T-cell (primary cell): ENCODE data around the gene DPP6. TPM values are rescaled to one million over a fixed set of nuclear protein-coding genes. Genes with fewer than 3 reads are reported as not detected.

Experiments used
- ATAC-seq, 4 experiments: fragments of 200-7000 bp in 3 of 4; fragments of 150-1000 bp in 1 of 4; cut with Tn5 transposase; replicated peaks in 1 of 4; 1 replicate in 3 of 4; 2 replicates in 1 of 4; pipeline ENCODE4 v1.10.0; 2021; ENCODE audit warnings: moderate library complexity in 3 of 4, mild to moderate bottlenecking in 2 of 4, moderate number of reproducible peaks in 1 of 4
- CTCF ChIA-PET, 2 donors: fragments of 300-600 bp; sonication (Branson Sonifier 250); formaldehyde crosslinking; loops; one replicate each; lab custom pipeline; 2022; ENCODE audit warnings: antibody characterized with exemption in 2 of 2; lab: Charles Lee
- POLR2A ChIA-PET, 2 donors: fragments of 300-600 bp; sonication (Branson Sonifier 250); formaldehyde crosslinking; loops; one replicate each; lab custom pipeline; 2022; ENCODE audit warnings: antibody characterized with exemption in 2 of 2; lab: Charles Lee
- DNase-seq, 35 experiments: peaks; one replicate each; pipeline versions ENCODE4 v3.0.0 to v3.0.0-alpha.2; 2013 to 2023
- H3K27ac ChIP-seq: one replicate; pipeline ENCODE4 v1.5.1; 2013; ENCODE audit warnings: low read length
- H3K27me3 ChIP-seq, 2 experiments: replicated peaks in 1 of 2; 1 replicate in 1 of 2; 2 replicates in 1 of 2; pipeline versions ENCODE4 v1.6.1 to v1.7.0; 2013; ENCODE audit warnings: low read length in 1 of 2, mixed read lengths in 1 of 2; ENCODE audit not compliant: control insufficient read depth in 2 of 2, insufficient read depth in 2 of 2; ENCODE audit errors: extremely low read depth in 1 of 2
- H3K36me3 ChIP-seq, 2 donors: 1 replicate in 1 of 2; 2 replicates in 1 of 2; pipeline versions ENCODE4 v1.6.1 to v1.7.0; 2013; ENCODE audit warnings: low read length in 1 of 2; ENCODE audit not compliant: control insufficient read depth in 2 of 2, insufficient read depth in 1 of 2; ENCODE audit errors: extremely low read depth in 1 of 2
- H3K4me1 ChIP-seq, 2 experiments: 1 replicate in 1 of 2; 2 replicates in 1 of 2; pipeline versions ENCODE4 v1.6.1 to v1.7.0; 2013; ENCODE audit warnings: low read length in 2 of 2, mixed read lengths in 1 of 2; ENCODE audit not compliant: insufficient read depth in 2 of 2, control insufficient read depth in 1 of 2; ENCODE audit errors: extremely low read depth in 1 of 2
- H3K4me3 ChIP-seq, 2 donors: 1 replicate in 1 of 2; 2 replicates in 1 of 2; pipeline versions ENCODE4 v1.5.1 to v1.7.0; 2013; ENCODE audit warnings: mild to moderate bottlenecking in 2 of 2, low read length in 1 of 2, moderate library complexity in 1 of 2; ENCODE audit not compliant: control insufficient read depth in 1 of 2; ENCODE audit errors: extremely low read depth in 1 of 2
- H3K9me3 ChIP-seq: 2 replicates; pipeline ENCODE4 v1.7.0; 2013
- H3K27ac Mint-ChIP-seq, 2 donors: one replicate each; pipeline ENCODE4 v1.8.0; 2020 to 2021; ENCODE audit warnings: mild to moderate bottlenecking in 2 of 2, mixed read lengths in 2 of 2
- H3K27me3 Mint-ChIP-seq, 2 donors: one replicate each; pipeline ENCODE4 v1.8.0; 2021 to 2022; ENCODE audit warnings: mixed read lengths in 2 of 2
- H3K36me3 Mint-ChIP-seq: one replicate; pipeline ENCODE4 v1.8.0; 2021; ENCODE audit warnings: mixed read lengths
- H3K4me1 Mint-ChIP-seq, 3 donors: one replicate each; pipeline ENCODE4 v1.8.0; 2020 to 2022; ENCODE audit warnings: mixed read lengths in 3 of 3, mild to moderate bottlenecking in 1 of 3
- H3K4me3 Mint-ChIP-seq, 3 donors: one replicate each; pipeline ENCODE4 v1.8.0; 2020 to 2022; ENCODE audit warnings: mild to moderate bottlenecking in 3 of 3, mixed read lengths in 3 of 3, moderate library complexity in 3 of 3
- H3K9me3 Mint-ChIP-seq, 3 donors: one replicate each; pipeline ENCODE4 v1.8.0; 2020 to 2022; ENCODE audit warnings: mixed read lengths in 3 of 3
- WGBS: methylation state at CpG from one replicate; pipeline ENCODE4 v1.1.5; 2013; ENCODE audit warnings: missing lambda C conversion rate; ENCODE audit not compliant: insufficient coverage; 5-methylcytosine and 5-hydroxymethylcytosine counted together
- total RNA-seq, 35 experiments: library from RNA in 6 of 35; stranded (reverse) in 6 of 35; fragments of 120-200 nt in 1 of 35; gene quantifications; one replicate each; pipeline versions ENCODE4 v1.2.1 to v1.2.4 and lab custom pipeline; 2013 to 2026

DPP6 gene
- total RNA-seq, 5 donors from 2014 or later (not counting 1 experiment from before 2014, with no cell fraction given): not detected

GRCh38 chr7:154259396-154259795 is 207.2 kb downstream of the DPP6 start:
- Mint-ChIP-seq H3K27me3 (no peaks in the 10 kb centered on the region), H3K4me1 (no peaks in the 10 kb centered on the region), H3K27ac (no peak overlapping the region), H3K4me3 (no peak overlapping the region), H3K36me3 (no peaks in the 10 kb centered on the region), H3K9me3 (peaks cover 7 to 17% (median 12%) of the 10 kb centered on the region in 3 donors)
- H3K9me3 ChIP-seq: no peaks in the 10 kb centered on the region
- H3K36me3 ChIP-seq: no peaks in the 10 kb centered on the region
- no peak overlapping the region for H3K4me3 ChIP-seq
- POLR2A ChIA-PET: no interaction called here
- ATAC-seq (no peak), DNase-seq (no peak)
- H3K27ac ChIP-seq: no peak overlapping the region
- no peaks in the 10 kb centered on the region for H3K4me1 ChIP-seq
- 52% methylated on average over 2 of the region's 3 CpGs for WGBS
- CTCF ChIA-PET: no interaction called here
- no peaks in the 10 kb centered on the region for H3K27me3 ChIP-seq

DNA sequence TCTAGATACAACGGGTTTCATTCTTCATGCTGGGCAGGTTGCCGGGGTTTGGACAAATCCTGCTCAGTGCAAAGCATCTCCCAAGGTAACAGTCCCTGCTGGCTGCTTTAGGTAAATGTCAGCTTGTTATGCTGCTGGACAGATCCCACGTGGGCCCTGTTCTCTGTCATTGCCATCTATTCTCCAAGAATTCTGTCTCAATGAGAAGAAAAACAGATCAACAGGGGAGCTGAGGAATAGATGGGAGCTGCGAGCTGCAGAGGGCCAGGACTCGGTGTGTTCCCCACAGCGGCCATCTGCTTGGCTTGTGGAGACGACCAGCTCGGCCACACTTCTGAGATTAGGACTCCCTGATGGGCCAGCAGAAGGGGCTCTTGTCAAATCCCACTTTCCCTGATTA is 235.2 kb downstream of the DPP6 start:
- no peaks in the 10 kb centered on the region for H3K36me3 Mint-ChIP-seq
- no peak for ATAC-seq

DNA sequence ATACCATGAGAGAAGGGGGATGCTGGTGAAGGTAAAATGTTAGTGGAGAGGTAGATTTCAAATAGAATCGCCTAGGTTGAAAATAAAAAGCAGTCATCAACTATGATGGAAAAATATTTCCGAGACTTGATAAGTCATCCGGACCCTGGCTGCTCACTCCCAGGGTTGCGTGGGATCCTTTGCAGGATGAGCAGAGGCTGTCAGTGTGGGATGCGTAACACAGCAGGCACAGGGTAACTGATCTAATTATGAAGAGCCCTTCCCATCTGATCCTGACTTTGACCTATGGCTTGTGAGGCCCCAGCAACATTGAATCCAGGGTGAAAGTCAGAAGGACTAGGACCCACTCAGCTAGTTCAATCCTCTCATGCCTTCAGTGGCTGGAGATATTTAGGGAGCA is 236.9 kb downstream of the DPP6 start:
- H3K9me3 ChIP-seq: no peaks in the 10 kb centered on the region
- peaks cover 2 to 7% (median 4%) of the 10 kb centered on the region in 3 donors for H3K9me3 Mint-ChIP-seq
- no peaks in the 10 kb centered on the region for H3K36me3 ChIP-seq
- H3K27ac Mint-ChIP-seq: no peak overlapping the region
- H3K27ac ChIP-seq: no peak overlapping the region
- H3K27me3 Mint-ChIP-seq: no peaks in the 10 kb centered on the region
- H3K36me3 Mint-ChIP-seq: no peaks in the 10 kb centered on the region
- no peak overlapping the region for H3K4me3 ChIP-seq
- 93% methylated on average over 5 of the region's 5 CpGs for WGBS
- CTCF ChIA-PET: no interaction called here
- H3K4me1 ChIP-seq: no peaks in the 10 kb centered on the region
- no peaks in the 10 kb centered on the region for H3K27me3 ChIP-seq
- DNase-seq (no peak), ATAC-seq (no peak)
- no peak overlapping the region for H3K4me3 Mint-ChIP-seq
- POLR2A ChIA-PET: no interaction called here
- H3K4me1 Mint-ChIP-seq: no peaks in the 10 kb centered on the region

More for the DNA sequence above, 235.2 kb downstream of the DPP6 start:
- no peaks in the 10 kb centered on the region for H3K36me3 ChIP-seq
- no peaks in the 10 kb centered on the region for H3K4me1 ChIP-seq
- H3K27me3 Mint-ChIP-seq: no peaks in the 10 kb centered on the region
- no peaks in the 10 kb centered on the region for H3K9me3 ChIP-seq
- no peak for DNase-seq
- H3K27ac Mint-ChIP-seq: no peak overlapping the region
- H3K9me3 Mint-ChIP-seq: peaks cover 3 to 7% (median 7%) of the 10 kb centered on the region in 3 donors
- 74% methylated on average over 6 of the region's 8 CpGs for WGBS
- no peaks in the 10 kb centered on the region for H3K27me3 ChIP-seq
- ChIA-PET POLR2A (no interaction called here), CTCF (no interaction called here)
- no peaks in the 10 kb centered on the region for H3K4me1 Mint-ChIP-seq
- H3K27ac ChIP-seq: no peak overlapping the region
- no peak overlapping the region for H3K4me3 ChIP-seq
- H3K4me3 Mint-ChIP-seq: no peak overlapping the region

GRCh38 chr7:154296443-154296842 is 244.2 kb downstream of the DPP6 start:
- Histone ChIP-seq H3K36me3 (no peaks in the 10 kb centered on the region), H3K27ac (no peak overlapping the region), H3K27me3 (peaks cover 0 to 3% of the 10 kb centered on the region in 2 experiments), H3K4me3 (no peak overlapping the region), H3K4me1 (no peaks in the 10 kb centered on the region), H3K9me3 (no peaks in the 10 kb centered on the region)
- Mint-ChIP-seq H3K27ac (no peak overlapping the region), H3K9me3 (peaks cover 0 to 4% (median 3%) of the 10 kb centered on the region in 3 donors), H3K36me3 (no peaks in the 10 kb centered on the region), H3K4me3 (no peak overlapping the region), H3K27me3 (no peaks in the 10 kb centered on the region), H3K4me1 (no peaks in the 10 kb centered on the region)
- no peak for DNase-seq
- ChIA-PET CTCF (no interaction called here), POLR2A (no interaction called here)
- no peak for ATAC-seq
- no CpG with 5 or more reads among the region's 4 CpGs for WGBS

- DNase-seq (no peak), ATAC-seq (no peak)
- H3K27me3 ChIP-seq: peaks cover 0 to 11% of the 10 kb centered on the region in 2 experiments
- peaks cover 0 to 4% (median 3%) of the 10 kb centered on the region in 3 donors for H3K9me3 Mint-ChIP-seq
- no peak overlapping the region for H3K4me3 Mint-ChIP-seq
- no peaks in the 10 kb centered on the region for H3K9me3 ChIP-seq
- peaks cover 0 to 4% of the 10 kb centered on the region in 2 donors for H3K27me3 Mint-ChIP-seq
- no peaks in the 10 kb centered on the region for H3K36me3 ChIP-seq
- no peaks in the 10 kb centered on the region for H3K4me1 ChIP-seq
- 84% methylated on average over 6 of the region's 8 CpGs for WGBS
- no peak overlapping the region for H3K27ac Mint-ChIP-seq
- H3K27ac ChIP-seq: no peak overlapping the region
- POLR2A ChIA-PET: no interaction called here
- no peak overlapping the region for H3K4me3 ChIP-seq
- H3K36me3 Mint-ChIP-seq: no peaks in the 10 kb centered on the region
- CTCF ChIA-PET: no interaction called here
- H3K4me1 Mint-ChIP-seq: no peaks in the 10 kb centered on the region
These were observed 247.5 kb downstream of the DPP6 start for GRCh38 chr7:154299736-154300135.

DNA sequence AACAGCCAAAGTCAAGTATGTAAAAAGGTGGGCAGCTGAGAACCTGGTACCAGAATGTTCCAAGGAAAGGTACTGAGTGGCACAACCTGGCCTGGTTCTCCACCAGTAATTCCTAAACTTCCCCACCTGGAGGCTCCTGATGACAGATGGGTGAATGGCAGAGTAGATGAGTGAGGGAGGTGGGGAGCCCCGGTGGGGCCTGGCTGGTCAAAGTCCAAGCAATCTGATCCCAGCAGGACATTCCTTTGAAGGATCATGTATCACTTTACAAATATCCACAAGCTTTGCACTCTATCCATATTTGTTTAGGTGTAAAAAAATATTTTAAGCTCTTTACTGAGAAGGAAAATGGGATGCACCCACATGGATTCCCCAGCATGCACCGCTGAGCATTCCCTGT is 250.2 kb downstream of the DPP6 start:
- peaks cover 0 to 15% of the 10 kb centered on the region in 2 experiments for H3K27me3 ChIP-seq
- DNase-seq: no peak
- no peaks in the 10 kb centered on the region for H3K36me3 ChIP-seq
- no peak overlapping the region for H3K4me3 Mint-ChIP-seq
- H3K9me3 Mint-ChIP-seq: peaks cover 0 to 4% (median 3%) of the 10 kb centered on the region in 3 donors
- no peak overlapping the region for H3K27ac ChIP-seq
- H3K4me3 ChIP-seq: no peak overlapping the region
- no peaks in the 10 kb centered on the region for H3K4me1 Mint-ChIP-seq
- H3K36me3 Mint-ChIP-seq: no peaks in the 10 kb centered on the region
- CTCF ChIA-PET: no interaction called here
- H3K27me3 Mint-ChIP-seq: peaks cover 0 to 9% of the 10 kb centered on the region in 2 donors
- no peak overlapping the region for H3K27ac Mint-ChIP-seq
- no peak for ATAC-seq
- POLR2A ChIA-PET: no interaction called here
- WGBS: 73% methylated on average over 1 of the region's 2 CpGs
- no peaks in the 10 kb centered on the region for H3K9me3 ChIP-seq
- no peaks in the 10 kb centered on the region for H3K4me1 ChIP-seq

- Mint-ChIP-seq H3K9me3 (peaks cover 0 to 3% (median 0%) of the 10 kb centered on the region in 3 donors), H3K36me3 (no peaks in the 10 kb centered on the region), H3K4me1 (no peaks in the 10 kb centered on the region), H3K27me3 (peaks cover 0 to 9% of the 10 kb centered on the region in 2 donors), H3K27ac (no peak overlapping the region), H3K4me3 (no peak overlapping the region)
- ChIA-PET CTCF (no interaction called here), POLR2A (no interaction called here)
- ATAC-seq (no peak), DNase-seq (no peak)
- H3K27me3 ChIP-seq: peaks cover 0 to 15% of the 10 kb centered on the region in 2 experiments
- H3K4me3 ChIP-seq: no peak overlapping the region
- H3K9me3 ChIP-seq: no peaks in the 10 kb centered on the region
- H3K27ac ChIP-seq: no peak overlapping the region
- no peaks in the 10 kb centered on the region for H3K4me1 ChIP-seq
- WGBS: 61% methylated on average over 4 of the region's 4 CpGs
- no peaks in the 10 kb centered on the region for H3K36me3 ChIP-seq
These were observed 252.0 kb downstream of the DPP6 start for GRCh38 chr7:154304231-154304630.
